Panc1 (cell line): ENCODE data around the gene ATG2B. TPM values are rescaled to one million over a fixed set of nuclear protein-coding genes. Genes with fewer than 3 reads are reported as not detected.

Experiments
- ATAC-seq: fragments of 200-7000 bp; cut with Tn5 transposase; 2 replicates; pipeline ENCODE4 v1.9.1; 2020; ENCODE audit warnings: mild to moderate bottlenecking, moderate library complexity
- BruUV-seq: library from RNA; stranded (reverse); fragments of 400-500 nt; replicated peaks from 2 replicates; lab custom pipeline; 2021; lab: Mats Ljungman, UMichigan
- CTCF ChIA-PET: fragments of 300-600 bp; sonication (Branson Sonifier 250); formaldehyde crosslinking; loops from one replicate; lab custom pipeline; 2022; ENCODE audit warnings: antibody characterized with exemption; lab: Charles Lee
- POLR2A ChIA-PET: fragments of 300-600 bp; sonication (Branson Sonifier 250); formaldehyde crosslinking; loops from one replicate; lab custom pipeline; 2022; ENCODE audit warnings: antibody characterized with exemption; lab: Charles Lee
- DNase-seq: peaks from one replicate; pipeline ENCODE4 v3.0.0-alpha.2; 2010; ENCODE audit warnings: low read depth, low spot score
- H3K27ac ChIP-seq: 2 replicates; pipeline ENCODE4 v1.5.1; 2011; ENCODE audit warnings: mild to moderate bottlenecking, low read length, inconsistent platforms
- H3K27me3 ChIP-seq: fragments of 200-500 bp; sonication (Bioruptor generic); 2 replicates; pipeline ENCODE4 v1.6.0; 2014; ENCODE audit warnings: low read length, inconsistent platforms; ENCODE audit not compliant: control insufficient read depth, insufficient read depth
- H3K36me3 ChIP-seq: fragments of 200-500 bp; sonication (Bioruptor generic); 2 replicates; pipeline ENCODE4 v1.5.1; 2014; ENCODE audit warnings: inconsistent platforms, mild to moderate bottlenecking, low read length, moderate library complexity; ENCODE audit not compliant: control insufficient read depth, insufficient read depth
- H3K4me1 ChIP-seq: 2 replicates; pipeline ENCODE4 v1.5.1; 2011; ENCODE audit warnings: inconsistent platforms, mild to moderate bottlenecking, low read length, moderate library complexity; ENCODE audit not compliant: control insufficient read depth, insufficient read depth
- H3K4me3 ChIP-seq, 2 experiments: 2 replicates each; pipeline ENCODE4 v1.5.1; 2011 to 2012; ENCODE audit warnings: low read depth in 2 of 2, low read length in 2 of 2, mild to moderate bottlenecking in 2 of 2, inconsistent platforms in 1 of 2, moderate library complexity in 1 of 2
- H3K9me3 ChIP-seq: fragments of 200-500 bp; sonication (Bioruptor generic); 2 replicates; pipeline ENCODE4 v1.5.1; 2014; ENCODE audit warnings: low read depth, mild to moderate bottlenecking, inconsistent platforms, low read length, moderate library complexity; ENCODE audit not compliant: control insufficient read depth, insufficient read depth
- POLR2AphosphoS5 ChIP-seq: IDR thresholded peaks from 2 replicates; pipeline ENCODE4 v1.6.1; 2012; ENCODE audit warnings: mild to moderate bottlenecking, low read depth, low read length, moderate library complexity
- SIN3A ChIP-seq: IDR thresholded peaks from 2 replicates; pipeline ENCODE4 v1.6.1; 2012; ENCODE audit warnings: low read depth, mild to moderate bottlenecking, low read length, moderate library complexity, borderline replicate concordance; ENCODE audit not compliant: insufficient read depth
- TCF7L2 ChIP-seq: IDR thresholded peaks from 2 replicates; pipeline ENCODE4 v1.6.1; 2011; ENCODE audit warnings: mild to moderate bottlenecking, low read depth, low read length, inconsistent platforms
- in situ Hi-C: cut with HindIII; loops from 2 replicates; pipeline ENCODE4 v1.10.0; 2016; ENCODE audit warnings: low sequenced_read_pairs, low pct_unique_long_range_greater_than_20kb
- intact Hi-C: fragments of 100-400 bp; cut with micrococcal nuclease; formaldehyde crosslinking; loops from one replicate; pipeline ENCODE4 v1.10.0; 2022; ENCODE audit not compliant: unreplicated experiment
- total RNA-seq: library from RNA; stranded (reverse); gene quantifications from one replicate; pipeline ENCODE4 v1.2.1, GENCODE V29; 2021; ENCODE audit not compliant: unreplicated experiment
- TF ChIP-seq, protein P1 (sequence below): fragments of 450-650 bp; IDR thresholded peaks from 2 replicates; pipeline ENCODE4 v1.5.1; 2017; ENCODE audit warnings: mild to moderate bottlenecking
- TF ChIP-seq, protein P2 (sequence below), 2 experiments: IDR thresholded peaks; 2 replicates each; pipeline ENCODE4 v1.6.1; 2011 to 2012; ENCODE audit warnings: low read depth in 2 of 2, control low read depth in 1 of 2, low read length in 1 of 2, mild to moderate bottlenecking in 1 of 2, moderate library complexity in 1 of 2; ENCODE audit not compliant: insufficient read depth in 1 of 2

The ATG2B gene
- total RNA-seq, 1 experiment from 2014 or later, result 2.6 TPM

DNA sequence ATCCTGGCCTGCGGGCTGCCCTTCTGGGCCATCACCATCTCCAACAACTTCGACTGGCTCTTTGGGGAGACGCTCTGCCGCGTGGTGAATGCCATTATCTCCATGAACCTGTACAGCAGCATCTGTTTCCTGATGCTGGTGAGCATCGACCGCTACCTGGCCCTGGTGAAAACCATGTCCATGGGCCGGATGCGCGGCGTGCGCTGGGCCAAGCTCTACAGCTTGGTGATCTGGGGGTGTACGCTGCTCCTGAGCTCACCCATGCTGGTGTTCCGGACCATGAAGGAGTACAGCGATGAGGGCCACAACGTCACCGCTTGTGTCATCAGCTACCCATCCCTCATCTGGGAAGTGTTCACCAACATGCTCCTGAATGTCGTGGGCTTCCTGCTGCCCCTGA, 122.5 kb downstream of the ATG2B start:
- POLR2A ChIA-PET, result no interaction called here
- ATAC-seq, result no peak

DNA sequence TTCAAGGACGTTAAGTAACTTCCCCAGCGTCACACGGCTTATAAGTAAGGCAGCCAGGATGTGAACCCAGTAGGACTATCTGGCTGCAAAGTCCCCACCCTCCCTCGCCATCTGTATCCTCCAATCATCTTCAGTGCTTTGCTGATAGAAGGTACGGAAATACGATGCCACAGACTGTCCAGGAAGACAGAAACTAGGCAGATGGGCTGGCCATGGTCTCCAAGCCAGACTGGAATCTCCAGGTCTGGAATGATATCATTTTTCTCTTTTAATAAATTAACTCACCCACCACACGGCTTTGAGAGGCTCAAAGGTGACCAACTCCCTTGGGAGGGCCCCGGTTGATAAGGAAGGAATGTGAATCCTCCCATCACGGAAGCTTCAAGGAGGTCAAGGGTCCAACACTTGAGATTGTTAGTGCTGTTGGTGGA, 123.4 kb downstream of the ATG2B start:
- DNase-seq (no peak), ATAC-seq (no peak)
- Histone ChIP-seq H3K27ac (no peak overlapping the region), H3K4me1 (no peaks in the 10 kb centered on the region), H3K9me3 (no peaks in the 10 kb centered on the region), H3K36me3 (no peaks in the 10 kb centered on the region), H3K27me3 (no peaks in the 10 kb centered on the region), H3K4me3 (no peak overlapping the region)
- intact Hi-C loops, result no loop called here
- in situ Hi-C loops, result no loop called here
- BruUV-seq, result no TSS peak
- ChIA-PET CTCF (no interaction called here), POLR2A (no interaction called here)
- TF ChIP-seq SIN3A (no peak), POLR2AphosphoS5 (no peak), TCF7L2 (no peak)
- TF ChIP-seq, protein P1, sequence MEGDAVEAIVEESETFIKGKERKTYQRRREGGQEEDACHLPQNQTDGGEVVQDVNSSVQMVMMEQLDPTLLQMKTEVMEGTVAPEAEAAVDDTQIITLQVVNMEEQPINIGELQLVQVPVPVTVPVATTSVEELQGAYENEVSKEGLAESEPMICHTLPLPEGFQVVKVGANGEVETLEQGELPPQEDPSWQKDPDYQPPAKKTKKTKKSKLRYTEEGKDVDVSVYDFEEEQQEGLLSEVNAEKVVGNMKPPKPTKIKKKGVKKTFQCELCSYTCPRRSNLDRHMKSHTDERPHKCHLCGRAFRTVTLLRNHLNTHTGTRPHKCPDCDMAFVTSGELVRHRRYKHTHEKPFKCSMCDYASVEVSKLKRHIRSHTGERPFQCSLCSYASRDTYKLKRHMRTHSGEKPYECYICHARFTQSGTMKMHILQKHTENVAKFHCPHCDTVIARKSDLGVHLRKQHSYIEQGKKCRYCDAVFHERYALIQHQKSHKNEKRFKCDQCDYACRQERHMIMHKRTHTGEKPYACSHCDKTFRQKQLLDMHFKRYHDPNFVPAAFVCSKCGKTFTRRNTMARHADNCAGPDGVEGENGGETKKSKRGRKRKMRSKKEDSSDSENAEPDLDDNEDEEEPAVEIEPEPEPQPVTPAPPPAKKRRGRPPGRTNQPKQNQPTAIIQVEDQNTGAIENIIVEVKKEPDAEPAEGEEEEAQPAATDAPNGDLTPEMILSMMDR, result no peak
- TF ChIP-seq, protein P2, sequence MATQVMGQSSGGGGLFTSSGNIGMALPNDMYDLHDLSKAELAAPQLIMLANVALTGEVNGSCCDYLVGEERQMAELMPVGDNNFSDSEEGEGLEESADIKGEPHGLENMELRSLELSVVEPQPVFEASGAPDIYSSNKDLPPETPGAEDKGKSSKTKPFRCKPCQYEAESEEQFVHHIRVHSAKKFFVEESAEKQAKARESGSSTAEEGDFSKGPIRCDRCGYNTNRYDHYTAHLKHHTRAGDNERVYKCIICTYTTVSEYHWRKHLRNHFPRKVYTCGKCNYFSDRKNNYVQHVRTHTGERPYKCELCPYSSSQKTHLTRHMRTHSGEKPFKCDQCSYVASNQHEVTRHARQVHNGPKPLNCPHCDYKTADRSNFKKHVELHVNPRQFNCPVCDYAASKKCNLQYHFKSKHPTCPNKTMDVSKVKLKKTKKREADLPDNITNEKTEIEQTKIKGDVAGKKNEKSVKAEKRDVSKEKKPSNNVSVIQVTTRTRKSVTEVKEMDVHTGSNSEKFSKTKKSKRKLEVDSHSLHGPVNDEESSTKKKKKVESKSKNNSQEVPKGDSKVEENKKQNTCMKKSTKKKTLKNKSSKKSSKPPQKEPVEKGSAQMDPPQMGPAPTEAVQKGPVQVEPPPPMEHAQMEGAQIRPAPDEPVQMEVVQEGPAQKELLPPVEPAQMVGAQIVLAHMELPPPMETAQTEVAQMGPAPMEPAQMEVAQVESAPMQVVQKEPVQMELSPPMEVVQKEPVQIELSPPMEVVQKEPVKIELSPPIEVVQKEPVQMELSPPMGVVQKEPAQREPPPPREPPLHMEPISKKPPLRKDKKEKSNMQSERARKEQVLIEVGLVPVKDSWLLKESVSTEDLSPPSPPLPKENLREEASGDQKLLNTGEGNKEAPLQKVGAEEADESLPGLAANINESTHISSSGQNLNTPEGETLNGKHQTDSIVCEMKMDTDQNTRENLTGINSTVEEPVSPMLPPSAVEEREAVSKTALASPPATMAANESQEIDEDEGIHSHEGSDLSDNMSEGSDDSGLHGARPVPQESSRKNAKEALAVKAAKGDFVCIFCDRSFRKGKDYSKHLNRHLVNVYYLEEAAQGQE (IDR thresholded peaks at IDR 0.05; ENCODE audit: insufficient read depth in 1 of 2, low read depth in 2 of 2, low read length in 1 of 2), result no peak

More for the DNA sequence above, 122.5 kb downstream of the ATG2B start:
- Histone ChIP-seq H3K27ac (no peak overlapping the region), H3K27me3 (no peaks in the 10 kb centered on the region), H3K9me3 (no peaks in the 10 kb centered on the region), H3K36me3 (no peaks in the 10 kb centered on the region), H3K4me1 (no peaks in the 10 kb centered on the region), H3K4me3 (no peak overlapping the region)
- TF ChIP-seq, protein P1, result no peak
- in situ Hi-C loops (no loop called here), intact Hi-C loops (no loop called here)
- no TSS peak for BruUV-seq
- DNase-seq, result no peak
- CTCF ChIA-PET, result no interaction called here
